SK-N-MC (cell line): Measurements from ENCODE around the gene RASGEF1B.

Experiments used
- DNase-seq: peaks from one replicate; pipeline ENCODE4 v3.0.0-alpha.2; 2011; ENCODE audit warnings: low read depth, low spot score
- H3K27ac ChIP-seq: fragments of 200-600 bp; sonication (generic); 2 replicates; pipeline ENCODE4 v1.5.1; 2016; ENCODE audit warnings: mixed run types
- H3K36me3 ChIP-seq: fragments of 200-600 bp; sonication (generic); 2 replicates; pipeline ENCODE4 v1.6.1; 2017; ENCODE audit warnings: antibody characterized with exemption, low read length, mixed read lengths; ENCODE audit not compliant: insufficient read depth
- H3K4me3 ChIP-seq: fragments of 200-600 bp; sonication (generic); 2 replicates; pipeline ENCODE4 v1.5.1; 2016
- H3K9ac ChIP-seq: fragments of 200-600 bp; sonication (generic); 2 replicates; pipeline ENCODE4 v1.8.0; 2017; ENCODE audit warnings: mixed run types, mixed read lengths; ENCODE audit not compliant: insufficient read length
- H3K9me3 ChIP-seq: fragments of 200-600 bp; sonication (generic); 2 replicates; pipeline ENCODE4 v1.6.1; 2017; ENCODE audit warnings: low read depth, mild to moderate bottlenecking, antibody characterized with exemption, low read length, moderate library complexity, mixed read lengths
- EZH2 ChIP-seq: fragments of 200-600 bp; sonication (generic); IDR thresholded peaks from one replicate; pipeline ENCODE4 v1.6.1; 2017; ENCODE audit warnings: antibody characterized with exemption
- FOXP2 ChIP-seq: optimal IDR thresholded peaks from 2 replicates; pipeline ENCODE3; 2011; ENCODE audit warnings: mild to moderate bottlenecking, moderate library complexity; ENCODE audit not compliant: insufficient read depth; ENCODE audit errors: extremely low read length, control extremely low read depth
- POLR2AphosphoS5 ChIP-seq: IDR thresholded peaks from 2 replicates; pipeline ENCODE4 v1.6.1; 2012; ENCODE audit warnings: mild to moderate bottlenecking, low read depth, low read length, borderline replicate concordance

The RASGEF1B gene

DNA sequence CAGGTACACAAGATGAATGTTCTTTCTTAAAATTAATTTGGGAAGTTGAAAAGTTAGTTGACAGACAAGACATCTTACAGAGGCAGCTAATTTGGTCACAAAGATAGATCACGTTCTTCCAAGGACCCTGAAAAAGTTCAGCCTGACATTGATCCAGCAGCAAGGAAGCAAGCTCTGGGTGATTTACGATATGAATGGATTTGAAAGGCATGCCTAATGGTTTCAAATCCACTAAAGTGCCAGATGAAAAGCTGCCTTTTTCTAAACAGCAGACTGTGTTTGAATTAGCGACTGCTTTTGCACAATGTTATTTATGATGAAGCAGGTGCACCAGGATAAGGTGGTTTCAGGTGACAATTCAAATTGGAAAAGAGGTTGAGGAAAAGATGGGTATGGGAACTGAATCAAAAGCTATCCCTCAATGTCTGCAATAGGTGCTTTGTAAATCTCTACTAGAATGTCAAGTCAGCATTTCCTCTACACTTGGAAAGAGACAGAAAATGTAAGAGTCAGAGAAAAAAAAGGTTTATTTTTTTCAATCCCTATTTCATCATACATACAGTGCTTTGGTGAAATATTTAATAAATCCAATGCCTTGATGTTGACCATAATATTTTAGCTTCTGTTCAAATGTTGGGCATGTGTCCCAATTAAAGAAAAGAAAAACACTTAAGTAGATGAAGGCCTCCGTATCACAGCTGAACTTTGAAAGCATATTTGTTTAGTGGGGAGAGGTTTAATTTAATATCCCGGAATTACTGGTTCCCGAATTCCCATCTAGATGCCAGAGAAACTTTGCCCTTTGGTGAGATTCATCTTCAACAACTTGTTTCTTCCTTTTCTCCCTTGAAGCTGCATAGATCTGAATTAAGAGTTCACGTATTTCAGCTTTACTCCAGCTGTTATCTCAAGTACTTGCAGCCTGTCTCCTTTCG, 6.0 kb downstream of the RASGEF1B start:
- TF ChIP-seq FOXP2 = no peak
- no peak for TF ChIP-seq POLR2AphosphoS5
- TF ChIP-seq EZH2 = no peak
- no peak for DNase-seq
- Histone ChIP-seq H3K4me3 (peak overlapping the region; percentile 48), H3K27ac (peak overlapping the region; percentile 81), H3K9ac (peak overlapping the region; percentile 48), H3K36me3 (0 out of 2 replicates have a peak, but pooled peaks cover 3% of the 10 kb centered on the region), H3K9me3 (no peaks in the 10 kb centered on the region)

DNA sequence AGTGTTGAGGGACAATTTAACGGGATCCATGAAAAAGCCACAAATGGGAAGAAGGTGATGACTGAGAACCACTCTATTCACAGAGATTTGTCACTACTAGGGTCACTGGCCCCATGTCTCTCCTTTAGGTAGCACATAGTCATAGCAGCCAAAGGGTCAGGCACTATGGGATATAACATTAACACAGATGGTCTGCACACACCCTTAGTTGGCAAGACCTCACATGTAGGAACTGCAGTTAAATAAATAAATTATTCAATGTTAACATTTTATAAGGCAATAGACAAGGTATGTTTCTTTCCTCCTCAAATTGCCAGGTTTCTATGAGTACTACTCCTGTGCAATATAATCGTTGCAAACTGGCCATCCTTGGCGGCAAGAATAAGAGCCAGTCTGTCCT, 10.9 kb downstream of the RASGEF1B start:
- H3K9ac ChIP-seq = no peak overlapping the region
- no peak overlapping the region for H3K27ac ChIP-seq
- H3K36me3 ChIP-seq = peaks cover 40% of the 10 kb centered on the region
- H3K9me3 ChIP-seq = no peaks in the 10 kb centered on the region
- H3K4me3 ChIP-seq = no peak overlapping the region
- TF ChIP-seq EZH2 (no peak), FOXP2 (no peak), POLR2AphosphoS5 (no peak)
- DNase-seq = no peak

DNA sequence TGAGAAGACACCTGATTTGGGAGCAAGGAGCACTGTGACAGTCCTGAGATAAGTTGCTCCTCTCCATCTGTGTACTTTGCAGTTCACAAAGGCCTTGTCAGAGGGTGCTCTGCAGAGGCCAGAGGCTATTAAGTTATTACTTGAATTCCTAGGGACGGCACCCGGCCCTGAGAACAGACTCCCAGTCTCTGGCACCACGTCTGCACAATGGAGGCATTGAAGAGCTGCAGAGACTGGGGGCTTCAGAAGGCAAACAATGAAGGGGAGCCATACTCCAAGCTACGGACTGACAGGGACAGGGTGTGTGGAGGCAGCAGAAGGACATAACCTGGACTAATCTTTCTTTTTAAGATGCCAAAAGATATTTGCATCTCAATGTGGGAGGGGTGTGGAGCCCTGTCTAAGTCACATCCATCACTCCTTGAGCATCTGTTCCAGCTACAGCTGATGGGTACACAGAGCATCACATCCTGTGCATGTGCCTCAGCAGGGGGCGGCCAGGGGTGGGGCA, 11.5 kb downstream of the RASGEF1B start:
- no peak overlapping the region for H3K4me3 ChIP-seq
- no peak overlapping the region for H3K27ac ChIP-seq
- no peak for DNase-seq
- no peaks in the 10 kb centered on the region for H3K9me3 ChIP-seq
- TF ChIP-seq EZH2 = no peak
- no peak for TF ChIP-seq POLR2AphosphoS5
- no peak for TF ChIP-seq FOXP2
- H3K36me3 ChIP-seq = peaks cover 45% of the 10 kb centered on the region
- no peak overlapping the region for H3K9ac ChIP-seq

DNA sequence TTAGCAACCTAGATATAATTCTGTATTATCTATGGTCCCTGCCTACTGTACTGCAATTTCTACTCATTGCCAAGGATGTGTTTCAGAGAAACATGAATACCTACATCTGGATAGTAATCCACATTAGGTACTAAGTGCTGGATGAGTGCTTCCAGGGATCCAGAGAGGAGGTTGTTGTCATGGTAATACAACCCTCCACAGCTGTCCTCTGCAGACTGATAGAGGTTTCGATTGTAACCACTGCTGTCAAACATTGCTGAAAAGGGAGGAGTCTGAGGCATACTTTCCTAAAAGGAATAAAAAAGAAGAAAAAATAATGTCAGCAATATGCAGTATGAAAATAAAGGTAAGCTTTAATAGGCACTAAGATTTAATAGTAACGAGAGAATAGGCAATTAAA, 12.5 kb downstream of the RASGEF1B start:
- no peak overlapping the region for H3K4me3 ChIP-seq
- no peak overlapping the region for H3K27ac ChIP-seq
- H3K36me3 ChIP-seq = peaks cover 56% of the 10 kb centered on the region
- TF ChIP-seq POLR2AphosphoS5 = no peak
- TF ChIP-seq EZH2 = no peak
- TF ChIP-seq FOXP2 = no peak
- no peak for DNase-seq
- H3K9me3 ChIP-seq = no peaks in the 10 kb centered on the region
- H3K9ac ChIP-seq = no peak overlapping the region

DNA sequence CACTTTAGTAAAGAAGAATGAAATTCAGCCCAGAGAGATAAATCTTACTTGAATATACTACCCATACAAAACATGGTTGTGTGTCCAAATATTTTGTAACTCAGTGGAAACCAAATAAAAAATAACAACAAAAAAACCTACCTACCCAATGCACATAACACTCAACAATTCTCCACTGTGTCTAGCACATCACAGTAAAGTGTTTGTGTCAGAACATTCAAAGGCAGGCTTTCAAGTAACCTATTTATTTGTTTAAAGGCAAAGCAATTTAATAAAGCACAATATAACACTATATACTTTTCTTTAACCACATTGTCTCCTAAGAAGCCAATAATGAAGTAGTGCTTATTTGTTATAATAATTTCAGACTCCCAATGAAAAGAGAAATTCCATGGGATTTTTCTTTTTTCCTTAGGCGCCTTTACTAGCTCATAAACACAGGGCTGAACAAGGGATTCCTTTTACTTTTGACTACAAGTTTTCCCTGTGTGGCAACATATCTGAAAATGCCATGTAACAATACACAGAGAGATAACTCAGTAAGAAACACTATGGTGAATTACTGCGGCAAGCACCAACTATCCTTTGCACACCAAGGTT, 13.7 kb downstream of the RASGEF1B start:
- Histone ChIP-seq H3K27ac (no peak overlapping the region), H3K9me3 (no peaks in the 10 kb centered on the region), H3K36me3 (peaks cover 65% of the 10 kb centered on the region), H3K4me3 (no peak overlapping the region), H3K9ac (no peak overlapping the region)
- DNase-seq = no peak
- no peak for TF ChIP-seq FOXP2
- no peak for TF ChIP-seq EZH2
- no peak for TF ChIP-seq POLR2AphosphoS5

DNA sequence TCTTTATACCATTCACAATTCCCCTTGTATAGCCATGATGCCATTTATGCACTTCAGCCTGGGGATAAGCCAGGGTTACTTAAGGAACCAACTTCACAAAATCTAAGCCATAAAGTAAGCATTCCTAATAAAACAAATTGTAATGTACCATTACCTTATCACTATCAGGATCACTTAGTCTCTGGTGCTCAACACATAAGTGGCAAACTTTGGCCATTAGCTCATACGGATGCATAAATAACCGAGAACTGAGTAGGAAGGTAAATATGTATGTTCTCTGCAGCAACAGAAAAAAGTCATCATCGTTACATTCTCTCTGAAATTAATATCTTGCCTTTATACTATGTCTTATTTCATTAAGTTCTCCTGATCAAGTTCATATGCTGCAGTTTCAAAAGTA, 14.4 kb downstream of the RASGEF1B start:
- no peak for TF ChIP-seq EZH2
- no peak for TF ChIP-seq POLR2AphosphoS5
- TF ChIP-seq FOXP2 = no peak
- Histone ChIP-seq H3K9me3 (no peaks in the 10 kb centered on the region), H3K27ac (no peak overlapping the region), H3K36me3 (peaks cover 71% of the 10 kb centered on the region), H3K9ac (no peak overlapping the region), H3K4me3 (no peak overlapping the region)
- no peak for DNase-seq

DNA sequence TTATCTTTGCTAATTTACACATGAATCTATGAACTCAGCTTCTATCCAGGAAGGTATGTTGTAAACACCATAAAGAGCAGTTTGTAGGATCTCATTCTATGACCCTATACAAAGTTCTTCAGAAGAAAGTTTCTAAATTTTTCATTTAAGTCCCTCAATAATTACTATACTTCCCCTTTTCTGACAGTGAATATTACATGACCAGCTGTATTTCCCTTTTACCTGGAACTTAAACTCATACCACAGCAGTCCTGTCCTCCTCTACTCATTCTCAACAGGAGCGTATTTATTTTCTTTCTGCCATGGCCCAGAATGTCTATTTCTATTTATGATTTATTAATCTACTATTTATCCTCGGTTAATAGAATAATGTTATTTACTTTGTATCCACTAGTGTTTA, 15.8 kb downstream of the RASGEF1B start:
- H3K9me3 ChIP-seq = no peaks in the 10 kb centered on the region
- no peak for DNase-seq
- no peak overlapping the region for H3K9ac ChIP-seq
- no peak for TF ChIP-seq POLR2AphosphoS5
- TF ChIP-seq FOXP2 = no peak
- TF ChIP-seq EZH2 = no peak
- peaks cover 85% of the 10 kb centered on the region for H3K36me3 ChIP-seq
- H3K27ac ChIP-seq = no peak overlapping the region
- H3K4me3 ChIP-seq = no peak overlapping the region

DNA sequence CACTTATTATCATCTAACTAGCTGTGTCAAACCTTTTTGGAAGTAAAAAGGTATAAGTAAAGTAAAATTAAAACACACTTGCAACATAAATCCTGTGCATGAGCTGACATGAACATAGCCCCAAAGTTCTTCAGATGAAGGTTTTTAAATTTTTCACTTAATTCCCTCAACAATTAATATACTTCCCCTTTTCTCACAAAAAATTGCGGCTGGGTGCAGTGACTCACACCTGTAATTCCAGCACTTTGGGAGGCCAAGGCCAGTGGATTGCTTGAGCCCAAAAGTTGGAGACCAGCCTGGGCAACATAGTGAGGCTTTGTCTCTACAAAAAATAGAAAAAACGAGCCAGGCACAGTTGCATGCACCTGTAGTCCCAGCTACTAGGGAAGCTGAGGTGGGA, 16.8 kb downstream of the RASGEF1B start:
- no peak overlapping the region for H3K4me3 ChIP-seq
- TF ChIP-seq FOXP2 (no peak), EZH2 (no peak)
- H3K36me3 ChIP-seq = peaks cover 92% of the 10 kb centered on the region
- DNase-seq = no peak
- no peak overlapping the region for H3K27ac ChIP-seq
- H3K9ac ChIP-seq = no peak overlapping the region
- no peaks in the 10 kb centered on the region for H3K9me3 ChIP-seq

DNA sequence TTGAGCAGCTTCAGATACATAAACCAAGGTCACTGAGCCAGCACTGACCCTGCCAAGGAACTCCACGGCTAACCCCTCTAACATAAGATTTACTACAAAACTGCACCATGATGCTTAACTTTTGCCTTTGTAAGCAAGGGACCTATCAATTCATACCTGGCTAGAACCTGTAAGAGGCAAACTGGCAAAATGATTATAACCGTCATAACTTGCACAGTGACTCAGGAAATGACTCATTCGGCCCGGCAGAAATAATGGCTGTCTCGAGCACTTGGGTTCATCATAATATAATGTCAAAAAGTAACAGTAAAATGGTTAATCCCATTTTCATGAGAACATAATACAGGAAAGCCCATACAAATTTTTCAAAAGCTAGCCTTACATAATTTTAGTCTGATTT, 17.2 kb downstream of the RASGEF1B start:
- H3K36me3 ChIP-seq = peaks cover 94% of the 10 kb centered on the region
- no peak for DNase-seq
- H3K4me3 ChIP-seq = no peak overlapping the region
- no peaks in the 10 kb centered on the region for H3K9me3 ChIP-seq
- TF ChIP-seq POLR2AphosphoS5 (no peak), EZH2 (no peak), FOXP2 (no peak)
- H3K9ac ChIP-seq = no peak overlapping the region
- H3K27ac ChIP-seq = no peak overlapping the region
